WTC11 (cell line): ENCODE results near the gene PIP4K2A. TPM values are rescaled to one million over a fixed set of nuclear protein-coding genes. Genes with fewer than 3 reads are reported as not detected.

Experiments
- ATAC-seq: fragments of 200-7000 bp; cut with Tn5 transposase; 2 replicates; pipeline ENCODE4 v1.10.0; 2021; ENCODE audit warnings: mild to moderate bottlenecking, moderate library complexity
- CTCF ChIA-PET: fragments of 300-600 bp; sonication (Branson Sonifier 250); formaldehyde crosslinking; loops from one replicate; lab custom pipeline; 2021; ENCODE audit warnings: antibody characterized with exemption; lab: Charles Lee
- POLR2A ChIA-PET: fragments of 350-600 bp; sonication (Branson Sonifier 250); formaldehyde crosslinking; loops from one replicate; lab custom pipeline; 2021; ENCODE audit warnings: antibody characterized with exemption; lab: Charles Lee
- DNase-seq: peaks from one replicate; pipeline ENCODE4 v3.0.0; 2021; ENCODE audit warnings: low spot score
- H3K27ac Mint-ChIP-seq: 2 replicates; pipeline ENCODE4 v1.8.0; 2021; ENCODE audit warnings: mixed read lengths
- H3K27me3 Mint-ChIP-seq: 2 replicates; pipeline ENCODE4 v1.8.0; 2021; ENCODE audit warnings: low read depth, mild to moderate bottlenecking, moderate library complexity, mixed read lengths
- H3K36me3 Mint-ChIP-seq: 2 replicates; pipeline ENCODE4 v1.8.0; 2021; ENCODE audit warnings: mixed read lengths
- H3K4me1 Mint-ChIP-seq: 2 replicates; pipeline ENCODE4 v1.8.0; 2022; ENCODE audit warnings: mixed read lengths
- H3K4me3 Mint-ChIP-seq: 2 replicates; pipeline ENCODE4 v1.8.0; 2021; ENCODE audit warnings: mild to moderate bottlenecking, moderate library complexity, mixed read lengths
- H3K9me3 Mint-ChIP-seq: 2 replicates; pipeline ENCODE4 v1.8.0; 2021; ENCODE audit warnings: mixed read lengths
- CBFB ChIP-seq: sonication (generic); formaldehyde crosslinking; IDR thresholded peaks from 2 replicates; pipeline ENCODE4 v1.8.1; 2022; ENCODE audit warnings: mild to moderate bottlenecking, low read depth, missing genetic modification reagents
- CREB1 ChIP-seq: sonication (generic); formaldehyde crosslinking; IDR thresholded peaks from 2 replicates; pipeline ENCODE4 v1.8.0; 2023; ENCODE audit warnings: mild to moderate bottlenecking, missing genetic modification reagents
- EMX1 ChIP-seq: fragments of 250-450 bp; sonication (Bioruptor Pico); IDR thresholded peaks from 2 replicates; pipeline ENCODE4 v1.8.0; 2021; ENCODE audit warnings: mild to moderate bottlenecking
- ETV6 ChIP-seq: sonication (generic); formaldehyde crosslinking; IDR thresholded peaks from 2 replicates; pipeline ENCODE4 v1.8.1; 2022; ENCODE audit warnings: mild to moderate bottlenecking, missing genetic modification reagents
- FOXP1 ChIP-seq: sonication (generic); formaldehyde crosslinking; IDR thresholded peaks from 2 replicates; pipeline ENCODE4 v1.8.0; 2022; ENCODE audit warnings: missing genetic modification reagents, mild to moderate bottlenecking, moderate library complexity, borderline replicate concordance
- HMGA2 ChIP-seq: fragments of 250-450 bp; sonication (Bioruptor Pico); IDR thresholded peaks from 2 replicates; pipeline ENCODE4 v1.4.0; 2021; ENCODE audit warnings: mild to moderate bottlenecking, moderate library complexity
- MXD4 ChIP-seq: fragments of 250-450 bp; sonication (Bioruptor Pico); IDR thresholded peaks from 2 replicates; pipeline ENCODE4 v1.8.0; 2021; ENCODE audit warnings: mild to moderate bottlenecking, moderate library complexity, borderline replicate concordance
- MYBL2 ChIP-seq: sonication (generic); formaldehyde crosslinking; IDR thresholded peaks from 2 replicates; pipeline ENCODE4 v1.8.1; 2023; ENCODE audit warnings: mild to moderate bottlenecking, moderate library complexity, missing genetic modification reagents
- SMAD3 ChIP-seq: sonication (generic); formaldehyde crosslinking; IDR thresholded peaks from 2 replicates; pipeline ENCODE4 v1.8.0; 2022; ENCODE audit warnings: missing genetic modification reagents, mild to moderate bottlenecking, borderline replicate concordance
- TEAD1 ChIP-seq: sonication (generic); formaldehyde crosslinking; IDR thresholded peaks from 2 replicates; pipeline ENCODE4 v1.8.0; 2022; ENCODE audit warnings: mild to moderate bottlenecking, missing genetic modification reagents
- ZBTB21 ChIP-seq: sonication (generic); formaldehyde crosslinking; IDR thresholded peaks from 2 replicates; pipeline ENCODE4 v1.8.1; 2023; ENCODE audit warnings: mild to moderate bottlenecking, missing genetic modification reagents, borderline replicate concordance
- ZNF232 ChIP-seq: sonication (generic); formaldehyde crosslinking; IDR thresholded peaks from 2 replicates; pipeline ENCODE4 v1.8.0; 2022; ENCODE audit warnings: mild to moderate bottlenecking, missing genetic modification reagents
- ZNF263 ChIP-seq: sonication (generic); formaldehyde crosslinking; IDR thresholded peaks from 2 replicates; pipeline ENCODE4 v1.8.1; 2022; ENCODE audit warnings: low read depth, mild to moderate bottlenecking, moderate library complexity, missing genetic modification reagents
- ZNF416 ChIP-seq: fragments of 250-450 bp; sonication (Bioruptor Pico); IDR thresholded peaks from 2 replicates; pipeline ENCODE4 v1.9.0; 2021; ENCODE audit warnings: mild to moderate bottlenecking, inconsistent platforms
- total RNA-seq: library from RNA; stranded (reverse); gene quantifications from 3 replicates; pipeline ENCODE4 v1.2.3, GENCODE V29; 2021
- TF ChIP-seq, protein P1 (sequence below): sonication (generic); formaldehyde crosslinking; IDR thresholded peaks from 2 replicates; pipeline ENCODE4 v1.8.1; 2022; ENCODE audit warnings: mild to moderate bottlenecking, moderate library complexity, missing genetic modification reagents
- TF ChIP-seq, protein P2 (sequence below): sonication (generic); formaldehyde crosslinking; IDR thresholded peaks from 2 replicates; pipeline ENCODE4 v1.8.1; 2022; ENCODE audit warnings: low read depth, missing genetic modification reagents, borderline replicate concordance
- TF ChIP-seq, protein P3 (sequence below): sonication (generic); formaldehyde crosslinking; IDR thresholded peaks from 2 replicates; pipeline ENCODE4 v1.8.0; 2022; ENCODE audit warnings: mild to moderate bottlenecking, missing genetic modification reagents
- TF ChIP-seq, protein P4 (sequence below): sonication (generic); formaldehyde crosslinking; IDR thresholded peaks from 2 replicates; pipeline ENCODE4 v1.8.0; 2023; ENCODE audit warnings: missing genetic modification reagents
- TF ChIP-seq, protein P5 (sequence below): sonication (generic); formaldehyde crosslinking; IDR thresholded peaks from 2 replicates; pipeline ENCODE4 v1.8.0; 2022; ENCODE audit warnings: mild to moderate bottlenecking, missing genetic modification reagents
- TF ChIP-seq, protein P6 (sequence below): fragments of 200-600 bp; IDR thresholded peaks from 2 replicates; pipeline ENCODE4 v1.8.0; 2022; ENCODE audit warnings: antibody characterized with exemption

Gene PIP4K2A
- total RNA-seq, 1 experiment from 2014 or later, result 47.5 TPM

DNA sequence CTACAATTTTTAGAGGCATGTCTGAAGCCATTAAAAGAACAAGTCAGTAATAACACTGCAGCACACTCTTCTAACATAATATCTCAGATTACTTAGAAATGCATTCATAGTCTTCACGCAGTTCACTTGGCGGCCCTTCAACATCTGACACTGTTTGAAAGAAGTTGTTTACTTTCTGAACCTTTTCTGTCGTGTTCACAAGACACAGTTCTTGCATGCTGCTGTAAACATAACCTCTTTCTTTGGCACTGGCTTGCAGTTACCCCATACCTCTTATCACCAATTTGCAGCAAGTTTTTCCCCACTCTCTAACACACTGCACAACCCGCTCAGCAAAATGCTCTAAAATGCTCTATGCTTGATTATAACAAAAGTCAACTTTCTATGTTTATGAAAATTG, 12.0 kb downstream of the PIP4K2A start:
- peaks cover 73% of the 10 kb centered on the region for H3K4me1 Mint-ChIP-seq
- TF ChIP-seq, protein P1, sequence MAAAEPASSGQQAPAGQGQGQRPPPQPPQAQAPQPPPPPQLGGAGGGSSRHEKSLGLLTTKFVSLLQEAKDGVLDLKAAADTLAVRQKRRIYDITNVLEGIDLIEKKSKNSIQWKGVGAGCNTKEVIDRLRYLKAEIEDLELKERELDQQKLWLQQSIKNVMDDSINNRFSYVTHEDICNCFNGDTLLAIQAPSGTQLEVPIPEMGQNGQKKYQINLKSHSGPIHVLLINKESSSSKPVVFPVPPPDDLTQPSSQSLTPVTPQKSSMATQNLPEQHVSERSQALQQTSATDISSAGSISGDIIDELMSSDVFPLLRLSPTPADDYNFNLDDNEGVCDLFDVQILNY (CRISPR knock-in tag), result no peak
- TF ChIP-seq FOXP1 (no peak), EMX1 (CRISPR knock-in tag) (no peak)
- TF ChIP-seq, all 79 proteins: peak for 0
- no peak for DNase-seq
- H3K27ac Mint-ChIP-seq, result no peak overlapping the region
- POLR2A ChIA-PET, result no interaction called here
- CTCF ChIA-PET, result no interaction called here
- ATAC-seq, result no peak
- H3K9me3 Mint-ChIP-seq, result no peaks in the 10 kb centered on the region; the same call in 1 of the 2 replicates
- no peaks in the 10 kb centered on the region for H3K27me3 Mint-ChIP-seq
- H3K4me3 Mint-ChIP-seq, result no peak overlapping the region
- peaks cover 5% of the 10 kb centered on the region for H3K36me3 Mint-ChIP-seq

DNA sequence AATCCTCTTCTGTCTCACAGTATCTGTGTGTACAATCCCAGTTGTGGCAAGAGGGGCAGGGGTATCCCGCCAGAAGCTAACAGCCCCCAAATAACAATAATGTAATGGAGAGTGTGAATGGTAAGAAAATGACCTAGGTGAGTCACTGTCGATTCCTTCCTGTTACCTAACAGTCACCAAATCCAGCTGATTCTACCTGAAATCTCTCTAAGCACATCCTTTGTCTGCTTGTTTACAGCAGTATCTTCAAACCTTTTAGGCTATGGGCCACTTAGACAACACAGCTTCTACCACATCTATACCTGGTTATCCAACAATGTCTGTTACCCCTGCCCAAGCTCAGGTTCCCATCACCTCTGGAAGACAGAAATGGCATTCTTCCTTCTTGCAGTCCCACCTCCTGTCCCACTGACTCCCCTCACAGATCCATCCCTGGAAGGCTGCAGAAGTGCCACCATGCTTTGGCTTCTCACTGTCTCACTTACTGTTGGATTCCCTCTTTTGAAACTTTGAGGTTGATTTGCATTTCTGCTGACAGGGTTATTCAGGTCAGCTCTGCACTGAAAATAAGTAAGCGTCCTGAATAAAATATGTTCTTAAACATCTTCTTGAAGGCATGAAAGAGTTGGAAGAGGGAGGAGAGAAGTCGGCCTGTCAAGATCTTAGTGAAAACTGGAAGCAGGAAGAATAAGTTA, 13.1 kb downstream of the PIP4K2A start:
- Mint-ChIP-seq H3K4me1 (peaks cover 76% of the 10 kb centered on the region), H3K36me3 (peaks cover 5% of the 10 kb centered on the region), H3K9me3 (no peaks in the 10 kb centered on the region; the same call in 1 of the 2 replicates), H3K27me3 (no peaks in the 10 kb centered on the region), H3K4me3 (no peak overlapping the region; the same call in 1 of the 2 replicates), H3K27ac (peak overlapping the region; percentile 12)
- TF ChIP-seq TEAD1 (CRISPR knock-in tag), result no peak
- TF ChIP-seq CBFB (CRISPR knock-in tag), result no peak
- TF ChIP-seq, protein P2, sequence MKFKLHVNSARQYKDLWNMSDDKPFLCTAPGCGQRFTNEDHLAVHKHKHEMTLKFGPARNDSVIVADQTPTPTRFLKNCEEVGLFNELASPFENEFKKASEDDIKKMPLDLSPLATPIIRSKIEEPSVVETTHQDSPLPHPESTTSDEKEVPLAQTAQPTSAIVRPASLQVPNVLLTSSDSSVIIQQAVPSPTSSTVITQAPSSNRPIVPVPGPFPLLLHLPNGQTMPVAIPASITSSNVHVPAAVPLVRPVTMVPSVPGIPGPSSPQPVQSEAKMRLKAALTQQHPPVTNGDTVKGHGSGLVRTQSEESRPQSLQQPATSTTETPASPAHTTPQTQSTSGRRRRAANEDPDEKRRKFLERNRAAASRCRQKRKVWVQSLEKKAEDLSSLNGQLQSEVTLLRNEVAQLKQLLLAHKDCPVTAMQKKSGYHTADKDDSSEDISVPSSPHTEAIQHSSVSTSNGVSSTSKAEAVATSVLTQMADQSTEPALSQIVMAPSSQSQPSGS (CRISPR knock-in tag), result no peak
- no peak for TF ChIP-seq MXD4 (CRISPR knock-in tag)
- TF ChIP-seq HMGA2 (CRISPR knock-in tag), result no peak
- TF ChIP-seq ZBTB21, result no peak
- TF ChIP-seq EMX1 (CRISPR knock-in tag), result no peak
- TF ChIP-seq MYBL2 (CRISPR knock-in tag), result no peak
- CTCF ChIA-PET, result no interaction called here
- ATAC-seq (no peak), DNase-seq (no peak)
- POLR2A ChIA-PET, result interaction anchor here (1.0 kb wide), 1 partner anchor 10 kb away, joined by 3 read pairs; no protein-coding TSS in a partner anchor

DNA sequence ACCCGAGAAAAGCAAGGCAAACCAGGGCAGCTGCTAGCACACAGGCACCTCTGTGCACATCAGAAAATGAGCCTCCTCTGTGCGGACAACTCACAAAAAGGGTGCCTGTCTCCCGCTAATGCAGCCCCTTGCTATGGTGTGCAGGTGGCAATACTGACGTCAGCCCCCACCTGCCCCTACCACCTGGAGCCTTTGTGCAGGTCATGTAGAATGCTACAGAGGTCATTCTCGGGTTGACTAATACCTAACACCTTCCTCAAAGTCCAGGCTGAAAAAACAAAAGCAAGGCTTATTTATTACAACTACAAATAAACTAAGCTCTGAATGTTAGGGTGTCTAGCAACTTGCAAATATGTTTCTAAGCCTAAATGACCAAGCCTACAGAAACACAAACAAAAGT, 13.9 kb downstream of the PIP4K2A start:
- CTCF ChIA-PET, result interaction anchor here (1.0 kb wide), 1 partner anchor 26 kb away, joined by 3 read pairs; no protein-coding TSS in a partner anchor
- Mint-ChIP-seq H3K27ac (no peak overlapping the region; the same call in 1 of the 2 replicates), H3K27me3 (no peaks in the 10 kb centered on the region), H3K4me1 (peaks cover 75% of the 10 kb centered on the region), H3K9me3 (no peaks in the 10 kb centered on the region; the same call in 1 of the 2 replicates), H3K36me3 (peaks cover 5% of the 10 kb centered on the region), H3K4me3 (no peak overlapping the region)
- POLR2A ChIA-PET, result interaction anchor here (0.7 to 1.0 kb wide), 2 partner anchors 9 to 26 kb away, joined by 3 read pairs; no protein-coding TSS in a partner anchor
- DNase-seq (no peak), ATAC-seq (no peak)
- TF ChIP-seq ZNF232 (CRISPR knock-in tag) (no peak), ETV6 (CRISPR knock-in tag) (no peak), SMAD3 (CRISPR knock-in tag) (no peak), ZNF416 (CRISPR knock-in tag) (no peak), CREB1 (CRISPR knock-in tag) (no peak), ZNF263 (no peak)
- TF ChIP-seq, protein P3, sequence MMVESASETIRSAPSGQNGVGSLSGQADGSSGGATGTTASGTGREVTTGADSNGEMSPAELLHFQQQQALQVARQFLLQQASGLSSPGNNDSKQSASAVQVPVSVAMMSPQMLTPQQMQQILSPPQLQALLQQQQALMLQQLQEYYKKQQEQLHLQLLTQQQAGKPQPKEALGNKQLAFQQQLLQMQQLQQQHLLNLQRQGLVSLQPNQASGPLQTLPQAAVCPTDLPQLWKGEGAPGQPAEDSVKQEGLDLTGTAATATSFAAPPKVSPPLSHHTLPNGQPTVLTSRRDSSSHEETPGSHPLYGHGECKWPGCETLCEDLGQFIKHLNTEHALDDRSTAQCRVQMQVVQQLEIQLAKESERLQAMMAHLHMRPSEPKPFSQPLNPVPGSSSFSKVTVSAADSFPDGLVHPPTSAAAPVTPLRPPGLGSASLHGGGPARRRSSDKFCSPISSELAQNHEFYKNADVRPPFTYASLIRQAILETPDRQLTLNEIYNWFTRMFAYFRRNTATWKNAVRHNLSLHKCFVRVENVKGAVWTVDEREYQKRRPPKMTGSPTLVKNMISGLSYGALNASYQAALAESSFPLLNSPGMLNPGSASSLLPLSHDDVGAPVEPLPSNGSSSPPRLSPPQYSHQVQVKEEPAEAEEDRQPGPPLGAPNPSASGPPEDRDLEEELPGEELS (CRISPR knock-in tag), result no peak
- TF ChIP-seq, protein P4, sequence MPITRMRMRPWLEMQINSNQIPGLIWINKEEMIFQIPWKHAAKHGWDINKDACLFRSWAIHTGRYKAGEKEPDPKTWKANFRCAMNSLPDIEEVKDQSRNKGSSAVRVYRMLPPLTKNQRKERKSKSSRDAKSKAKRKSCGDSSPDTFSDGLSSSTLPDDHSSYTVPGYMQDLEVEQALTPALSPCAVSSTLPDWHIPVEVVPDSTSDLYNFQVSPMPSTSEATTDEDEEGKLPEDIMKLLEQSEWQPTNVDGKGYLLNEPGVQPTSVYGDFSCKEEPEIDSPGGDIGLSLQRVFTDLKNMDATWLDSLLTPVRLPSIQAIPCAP, result no peak
- TF ChIP-seq, protein P5, sequence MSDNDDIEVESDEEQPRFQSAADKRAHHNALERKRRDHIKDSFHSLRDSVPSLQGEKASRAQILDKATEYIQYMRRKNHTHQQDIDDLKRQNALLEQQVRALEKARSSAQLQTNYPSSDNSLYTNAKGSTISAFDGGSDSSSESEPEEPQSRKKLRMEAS, result no peak
- TF ChIP-seq, protein P6, sequence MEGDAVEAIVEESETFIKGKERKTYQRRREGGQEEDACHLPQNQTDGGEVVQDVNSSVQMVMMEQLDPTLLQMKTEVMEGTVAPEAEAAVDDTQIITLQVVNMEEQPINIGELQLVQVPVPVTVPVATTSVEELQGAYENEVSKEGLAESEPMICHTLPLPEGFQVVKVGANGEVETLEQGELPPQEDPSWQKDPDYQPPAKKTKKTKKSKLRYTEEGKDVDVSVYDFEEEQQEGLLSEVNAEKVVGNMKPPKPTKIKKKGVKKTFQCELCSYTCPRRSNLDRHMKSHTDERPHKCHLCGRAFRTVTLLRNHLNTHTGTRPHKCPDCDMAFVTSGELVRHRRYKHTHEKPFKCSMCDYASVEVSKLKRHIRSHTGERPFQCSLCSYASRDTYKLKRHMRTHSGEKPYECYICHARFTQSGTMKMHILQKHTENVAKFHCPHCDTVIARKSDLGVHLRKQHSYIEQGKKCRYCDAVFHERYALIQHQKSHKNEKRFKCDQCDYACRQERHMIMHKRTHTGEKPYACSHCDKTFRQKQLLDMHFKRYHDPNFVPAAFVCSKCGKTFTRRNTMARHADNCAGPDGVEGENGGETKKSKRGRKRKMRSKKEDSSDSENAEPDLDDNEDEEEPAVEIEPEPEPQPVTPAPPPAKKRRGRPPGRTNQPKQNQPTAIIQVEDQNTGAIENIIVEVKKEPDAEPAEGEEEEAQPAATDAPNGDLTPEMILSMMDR, result no peak
